Amniotic stem cell (primary cell): ENCODE data around the gene ZNF528.
A peak's percentile ranks its signal among the peaks of the same experiment; 100 is the strongest.

Experiments
- DNase-seq: peaks from one replicate; lab custom pipeline; 2025; lab: John Stamatoyannopoulos, UW

Gene ZNF528

DNA sequence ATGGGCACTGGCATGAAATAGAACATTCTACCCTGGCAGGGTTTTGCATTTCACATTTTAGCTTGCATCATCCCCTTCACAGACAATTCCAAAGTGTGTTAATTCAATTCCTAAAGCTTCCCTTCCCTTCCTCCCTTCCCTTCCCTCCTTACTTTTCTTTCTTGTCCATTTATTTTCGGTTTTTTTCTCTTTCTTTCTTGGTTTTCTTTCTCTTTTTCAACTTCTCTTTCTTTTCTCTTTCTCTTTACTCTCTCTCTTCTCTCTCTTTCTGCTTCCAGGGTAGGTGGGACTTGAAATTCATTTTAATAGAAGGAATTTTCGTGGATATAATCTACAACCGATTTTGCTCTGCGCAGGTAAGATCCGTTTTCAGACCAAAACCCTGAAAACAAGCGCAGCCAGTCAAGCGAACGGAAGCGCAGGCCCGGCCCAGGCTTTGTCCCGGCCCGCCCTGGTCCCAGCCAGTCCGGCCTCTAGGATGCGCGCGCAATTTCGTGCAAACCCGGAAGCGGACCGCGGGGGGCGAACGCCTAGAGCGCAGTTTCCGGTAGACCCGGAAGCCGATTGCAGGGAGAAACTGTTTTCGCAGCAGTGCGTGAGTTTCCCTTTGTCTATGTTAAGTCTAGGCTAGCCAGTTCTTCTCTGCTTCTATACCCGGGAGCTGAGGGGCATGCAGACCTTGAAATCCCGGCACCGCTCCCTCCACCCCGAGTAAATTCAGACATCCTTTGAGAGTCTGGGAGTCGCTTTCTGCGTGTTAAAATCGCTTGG is at the start of gene ZNF528:
Gene ZNF528, plus strand, starts transcription at position 540 of the 771 bp plus-strand sequence. CDS start 4,165 bp downstream, outside the sequence.
- peak; percentile 90 for DNase-seq

DNA sequence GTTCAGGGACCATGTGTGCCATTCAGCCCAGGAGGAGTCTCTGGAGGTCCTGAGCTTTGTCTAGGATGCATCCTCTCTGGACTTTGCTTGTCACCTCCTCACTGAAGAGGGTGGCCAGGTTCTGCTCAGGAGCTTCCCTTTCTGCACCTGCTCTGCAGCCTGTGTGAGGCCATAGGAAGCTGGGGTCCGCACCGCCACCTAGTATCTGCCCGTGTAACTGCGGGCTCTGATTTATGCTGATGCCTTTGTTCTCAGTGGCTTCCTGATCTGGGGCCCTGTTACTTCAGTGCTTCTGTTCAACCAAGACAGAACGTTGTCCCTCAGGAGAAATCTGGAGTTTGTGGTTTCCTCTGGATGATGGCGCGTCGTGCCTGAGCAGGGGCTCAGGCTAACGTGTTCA is 46.1 kb upstream of the ZNF528 start:
- DNase-seq, result no peak

DNA sequence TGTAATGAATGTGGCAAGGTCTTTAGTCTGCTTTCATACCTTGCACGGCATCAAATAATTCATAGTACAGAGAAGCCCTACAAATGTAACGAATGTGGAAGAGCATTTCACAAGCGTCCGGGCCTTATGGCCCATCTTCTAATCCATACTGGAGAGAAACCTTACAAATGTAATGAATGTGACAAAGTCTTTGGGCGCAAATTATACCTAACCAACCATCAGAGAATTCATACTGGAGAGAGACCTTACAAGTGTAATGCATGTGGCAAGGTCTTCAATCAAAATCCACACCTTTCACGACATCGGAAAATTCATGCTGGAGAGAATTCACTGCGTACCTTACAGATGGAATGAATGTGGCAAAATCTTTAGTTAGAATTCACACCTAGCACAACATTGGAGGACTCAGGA is 31.2 kb upstream of the ZNF528 start:
- no peak for DNase-seq

DNA sequence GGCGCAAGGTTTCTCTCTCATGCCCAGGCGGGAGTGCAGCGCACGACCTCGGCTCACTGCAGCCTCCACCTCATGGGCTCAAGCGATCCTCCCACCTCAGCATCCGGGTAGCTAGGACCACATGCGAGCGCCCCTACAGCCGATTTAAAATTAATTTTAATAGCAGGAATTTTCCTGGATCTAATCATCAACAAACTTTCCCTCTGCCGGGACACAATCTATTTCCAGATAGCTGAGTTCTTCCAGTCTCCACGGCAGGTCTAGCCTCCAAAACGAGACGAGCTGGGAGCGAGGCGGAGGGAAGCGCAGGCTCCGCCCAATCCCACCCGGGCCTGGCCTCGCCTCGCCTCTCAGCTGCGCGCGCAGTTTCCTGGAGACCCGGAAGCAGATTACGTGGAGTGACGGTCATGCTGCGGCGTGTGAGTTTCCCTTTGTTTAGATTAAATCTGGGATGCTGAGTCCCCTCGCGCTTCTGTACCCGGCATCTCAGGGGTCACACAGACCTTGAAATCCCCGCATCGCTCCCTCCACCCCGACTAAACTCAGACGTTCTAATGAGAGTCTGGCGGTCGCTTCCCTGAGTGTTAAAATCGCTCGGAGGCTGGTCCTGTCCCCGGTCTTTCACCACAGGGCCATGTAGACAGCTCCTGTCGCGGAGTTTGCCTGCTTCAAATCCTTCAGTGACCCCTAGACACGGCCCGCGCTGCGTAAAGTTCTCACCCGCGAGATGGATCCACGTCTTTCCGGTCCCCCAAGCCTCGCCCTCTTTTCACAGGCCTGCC is 27.9 kb upstream of the ZNF528 start, which contains the start of gene ZNF880:
Gene ZNF880, plus strand, starts transcription at position 365 of the 782 bp plus-strand sequence. Its CDS starts 43 bp downstream, at position 408.
- peak; percentile 82 for DNase-seq

DNA sequence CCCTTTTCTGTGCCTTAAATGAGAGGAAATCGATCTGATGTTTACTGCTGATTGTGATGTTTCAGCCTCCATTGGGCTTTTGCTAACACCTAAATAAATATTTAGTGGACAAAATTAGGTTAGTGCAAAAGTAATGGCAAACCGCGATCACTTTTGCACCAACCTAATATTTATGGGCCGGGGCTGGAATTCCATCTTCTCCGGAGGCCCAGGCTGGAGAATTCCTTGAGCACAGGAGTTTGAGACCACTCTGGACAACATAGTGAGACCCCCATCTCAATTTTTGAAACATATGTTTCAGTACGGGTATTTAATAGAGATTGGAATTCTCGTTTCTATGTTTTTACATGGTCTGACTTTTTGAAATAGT is 27.3 kb upstream of the ZNF528 start:
- DNase-seq, result no peak

DNA sequence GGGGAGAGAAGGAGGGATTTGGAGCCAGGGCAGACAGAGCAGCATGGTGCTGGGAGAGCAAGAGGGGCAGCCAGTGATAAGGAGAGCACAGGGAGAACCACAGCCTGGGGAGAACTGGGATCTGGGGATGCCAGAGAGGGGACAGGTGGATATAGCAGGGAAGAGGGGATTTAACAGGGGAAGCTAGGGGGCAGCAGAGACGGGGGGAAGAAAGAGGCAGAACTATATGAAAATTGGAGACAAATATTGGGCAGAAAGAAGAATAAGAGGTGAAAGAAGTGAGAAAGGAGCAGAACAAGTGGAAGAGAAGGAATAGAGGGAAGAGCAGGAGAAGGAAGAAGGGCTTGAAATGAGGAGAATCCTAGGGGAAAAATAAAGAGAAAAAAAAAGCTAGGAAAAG is 6.5 kb upstream of the ZNF528 start:
- no peak for DNase-seq

DNA sequence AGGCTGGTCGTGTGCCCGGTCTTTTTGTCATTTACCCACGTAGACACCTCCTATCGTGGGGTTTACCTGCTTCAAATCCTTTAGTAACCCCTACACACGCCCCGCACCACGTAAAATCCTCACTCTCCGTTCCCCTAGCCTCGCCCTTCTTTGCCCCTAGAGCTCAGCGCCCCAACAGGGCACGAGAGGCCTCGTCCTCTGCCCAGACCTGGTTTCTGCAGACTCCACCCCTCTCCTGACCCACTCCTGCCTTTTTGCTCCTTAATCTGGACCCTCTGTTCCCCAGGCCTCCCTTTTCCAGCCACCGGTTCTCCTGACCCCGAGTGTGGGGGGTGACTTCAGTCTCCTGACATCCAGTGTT is 412 bp downstream of the ZNF528 start:
- DNase-seq, result no peak

DNA sequence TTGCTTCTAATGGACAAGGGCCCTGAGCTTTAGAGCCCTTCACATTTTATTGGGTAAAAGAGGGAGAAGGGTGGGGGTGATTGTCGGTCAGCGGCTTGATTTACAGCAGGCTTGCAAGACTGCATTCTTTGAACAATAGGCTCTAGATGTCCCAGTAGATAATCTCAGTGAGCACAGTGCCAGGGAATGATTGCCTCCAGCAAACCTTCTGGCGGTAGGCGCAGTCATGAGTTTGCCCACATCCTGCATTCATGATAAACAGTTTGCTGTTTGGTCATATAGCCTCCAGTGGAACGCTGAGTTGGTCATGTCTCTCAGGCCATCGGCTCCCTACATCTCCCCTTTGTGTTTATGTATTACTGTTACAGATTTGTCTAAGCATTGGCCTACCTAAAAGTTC is 12.6 kb downstream of the ZNF528 start:
- no peak for DNase-seq

DNA sequence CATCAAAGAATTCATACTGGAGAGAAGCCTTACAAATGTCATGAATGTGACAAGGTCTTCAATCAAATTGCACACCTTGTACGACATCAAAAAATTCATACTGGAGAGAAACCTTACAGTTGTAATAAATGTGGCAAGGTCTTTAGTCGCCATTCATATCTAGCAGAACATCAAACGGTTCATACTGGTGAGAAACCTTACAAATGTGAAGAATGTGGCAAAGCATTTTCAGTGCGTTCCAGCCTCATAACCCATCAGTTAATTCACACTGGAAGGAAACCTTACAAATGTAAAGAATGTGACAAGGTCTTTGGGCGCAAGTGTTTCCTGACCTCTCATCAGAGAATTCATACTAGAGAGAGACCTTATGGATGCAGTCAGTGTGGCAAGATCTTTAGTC is 18.1 kb downstream of the ZNF528 start:
- DNase-seq, result no peak

DNA sequence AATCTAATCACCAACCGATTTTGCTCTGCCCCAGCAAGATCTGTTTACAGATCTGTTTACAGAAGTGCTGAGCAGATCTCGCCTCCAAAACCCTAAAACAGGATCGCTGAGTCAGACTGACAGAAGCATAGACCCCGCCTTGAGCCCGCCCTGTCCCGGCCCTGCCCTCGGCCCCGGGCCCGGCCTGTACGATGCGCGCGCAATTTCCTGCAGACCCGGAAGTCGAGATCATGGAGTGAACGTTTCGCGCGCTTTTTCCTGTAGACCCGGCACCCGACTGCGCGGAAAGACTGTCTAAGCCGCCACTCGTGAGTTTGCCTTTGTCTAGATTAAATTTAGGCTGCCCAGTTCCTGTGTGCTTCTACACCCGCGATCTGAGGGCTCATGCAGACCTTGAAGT is 31.3 kb downstream of the ZNF528 start, which contains the start of gene ZNF534:
Gene ZNF534, plus strand, starts transcription at position 212 of the 400 bp plus-strand sequence. CDS start 2,327 bp downstream, outside the sequence.
- DNase-seq, result no peak

DNA sequence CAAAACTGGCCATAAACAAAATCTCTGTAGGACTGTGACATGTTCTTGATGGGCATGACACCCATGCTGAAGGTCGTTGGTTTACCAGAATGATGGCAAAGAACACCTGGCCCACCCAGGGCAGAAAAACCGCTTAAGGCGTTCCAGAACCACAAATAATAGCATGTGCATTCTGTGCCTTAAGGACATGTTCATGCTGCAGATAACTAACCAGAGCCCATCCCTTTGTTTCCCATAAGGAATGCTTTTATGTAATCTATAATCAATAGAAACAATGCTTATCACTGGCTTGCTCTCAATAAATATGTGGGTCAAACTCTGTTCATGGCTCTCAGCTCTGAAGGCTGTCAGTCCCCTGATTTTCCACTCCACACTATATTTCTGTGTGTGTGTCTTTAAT is 44.5 kb downstream of the ZNF528 start:
- DNase-seq, result no peak

DNA sequence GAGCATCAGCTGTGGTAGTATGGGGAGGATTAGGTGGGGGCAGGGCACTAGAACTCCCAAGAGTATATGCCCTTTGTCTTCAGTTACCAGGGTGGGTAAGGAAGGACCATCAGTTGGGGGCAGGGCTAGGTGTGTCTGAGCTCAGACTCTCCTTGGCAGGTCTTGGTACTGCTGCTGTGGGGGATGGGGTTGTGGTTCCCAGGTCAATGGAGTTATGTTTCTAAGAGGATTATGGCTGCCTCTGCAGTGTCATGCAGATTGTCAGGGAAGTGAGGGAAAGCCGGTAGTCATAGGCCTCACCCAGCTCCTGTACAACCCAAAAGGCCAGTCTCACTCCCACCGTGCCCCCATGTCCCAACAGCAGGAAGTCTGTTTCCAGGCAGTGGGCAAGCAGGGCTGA is 46.9 kb downstream of the ZNF528 start:
- DNase-seq, result no peak

DNA sequence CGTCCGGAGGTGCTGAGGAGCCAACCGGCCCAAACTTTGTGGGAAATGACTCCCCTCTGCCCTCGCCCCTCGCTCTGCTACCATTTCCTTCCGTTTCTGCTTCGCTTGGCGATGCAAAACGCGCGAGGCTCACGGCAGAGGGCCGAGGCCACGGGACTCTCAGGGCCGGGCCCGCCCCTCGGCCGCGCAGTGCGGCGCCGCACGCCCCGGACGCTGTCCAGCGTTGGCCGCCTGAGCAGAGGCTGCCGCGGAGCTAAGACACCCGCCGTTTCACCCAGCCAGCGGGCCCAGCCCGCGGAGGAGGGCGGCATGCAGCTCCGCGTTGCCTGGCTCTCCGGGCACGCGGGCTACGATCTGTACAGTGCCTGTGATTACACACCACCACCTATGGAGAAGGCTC is 53.6 kb downstream of the ZNF528 start:
- DNase-seq, result no peak

DNA sequence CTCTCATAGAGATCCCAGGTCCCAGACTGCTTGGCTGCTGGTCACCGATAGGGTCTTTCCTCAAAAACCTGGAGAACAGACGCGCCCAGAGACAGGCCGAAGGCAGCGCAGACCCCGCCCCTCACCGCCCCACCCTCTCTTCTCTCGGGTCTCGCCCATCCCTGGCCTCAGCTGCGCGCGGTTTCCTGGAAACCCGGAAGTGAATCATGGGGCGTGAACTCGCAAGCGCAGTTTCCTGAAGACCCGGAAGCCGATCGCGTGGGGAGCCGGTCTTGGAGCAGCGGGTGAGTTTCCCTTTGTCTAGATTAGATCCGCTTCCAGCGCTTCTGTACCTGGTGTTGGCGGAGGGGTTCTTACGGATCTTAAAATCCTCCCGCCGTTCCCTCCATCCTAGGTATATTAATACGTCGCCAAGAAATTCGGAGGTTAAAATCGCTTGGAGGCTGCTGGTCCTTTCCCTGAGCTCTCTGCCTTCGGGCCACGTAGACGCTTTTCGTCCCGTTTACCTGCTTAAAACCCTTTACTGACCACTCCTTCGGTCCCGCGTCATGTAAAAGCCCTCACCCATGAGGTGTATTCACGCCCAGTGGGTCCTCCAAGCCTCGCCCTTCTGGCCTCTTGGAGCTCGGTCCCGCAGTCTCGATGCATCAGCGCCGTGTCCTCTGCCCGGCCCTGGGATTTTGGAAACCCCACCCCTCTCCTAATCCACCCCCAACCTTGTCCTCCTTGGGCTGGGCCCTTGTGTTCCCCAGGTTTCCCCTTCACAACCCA is 55.9 kb downstream of the ZNF528 start, which contains the start of gene ZNF578:
Gene ZNF578, plus strand, starts transcription at position 230 of the 771 bp plus-strand sequence. CDS start 48,293 bp downstream, outside the sequence.
- DNase-seq, result peak; percentile 66

DNA sequence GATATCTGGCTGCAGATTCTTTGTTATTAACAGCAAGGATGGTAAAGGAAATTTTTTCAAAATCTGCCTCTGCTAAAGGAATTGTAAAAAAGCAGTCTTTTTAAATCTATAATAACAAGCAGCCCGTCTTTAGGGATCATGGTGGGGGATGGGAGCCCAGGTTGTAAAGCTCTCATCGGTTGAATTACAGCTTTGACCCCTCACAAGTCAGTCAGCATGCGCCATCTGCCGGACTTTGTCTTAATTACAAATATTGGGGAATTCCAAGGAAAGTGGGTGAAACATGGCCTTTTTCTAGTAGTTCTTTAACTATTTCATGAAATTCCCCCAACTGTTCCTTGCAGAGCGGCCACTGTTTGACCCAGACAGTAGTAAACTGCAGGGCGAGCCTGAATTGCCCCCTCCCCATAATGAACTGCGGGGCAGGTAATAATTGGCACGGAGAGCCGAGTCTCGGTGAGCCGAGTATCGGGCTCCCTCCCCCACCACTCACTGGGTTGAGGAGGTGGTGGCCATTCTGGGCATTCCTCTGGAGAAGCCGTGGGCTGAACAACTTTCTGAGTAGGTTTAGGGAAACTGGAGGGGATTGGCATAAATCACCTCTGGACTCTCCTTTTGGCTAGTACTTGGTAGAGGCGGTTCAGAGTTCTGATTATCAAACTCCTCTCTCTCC is 67.3 kb downstream of the ZNF528 start:
- DNase-seq, result no peak
